Fibroblast of gingiva (primary cell): ENCODE results near the gene FRMD8.

Experiments used
- DNase-seq: peaks from one replicate; pipeline ENCODE4 v3.0.0-alpha.2; 2011; ENCODE audit warnings: low read depth

Gene FRMD8

GRCh38 chr11:65425105-65425970 lies 38.9 kb downstream of the FRMD8 start:
- DNase-seq, result peak; percentile 62

- DNase-seq, result peak; percentile 63
Measured at GRCh38 chr11:65425971-65426838, 39.8 kb downstream of the FRMD8 start.

DNA sequence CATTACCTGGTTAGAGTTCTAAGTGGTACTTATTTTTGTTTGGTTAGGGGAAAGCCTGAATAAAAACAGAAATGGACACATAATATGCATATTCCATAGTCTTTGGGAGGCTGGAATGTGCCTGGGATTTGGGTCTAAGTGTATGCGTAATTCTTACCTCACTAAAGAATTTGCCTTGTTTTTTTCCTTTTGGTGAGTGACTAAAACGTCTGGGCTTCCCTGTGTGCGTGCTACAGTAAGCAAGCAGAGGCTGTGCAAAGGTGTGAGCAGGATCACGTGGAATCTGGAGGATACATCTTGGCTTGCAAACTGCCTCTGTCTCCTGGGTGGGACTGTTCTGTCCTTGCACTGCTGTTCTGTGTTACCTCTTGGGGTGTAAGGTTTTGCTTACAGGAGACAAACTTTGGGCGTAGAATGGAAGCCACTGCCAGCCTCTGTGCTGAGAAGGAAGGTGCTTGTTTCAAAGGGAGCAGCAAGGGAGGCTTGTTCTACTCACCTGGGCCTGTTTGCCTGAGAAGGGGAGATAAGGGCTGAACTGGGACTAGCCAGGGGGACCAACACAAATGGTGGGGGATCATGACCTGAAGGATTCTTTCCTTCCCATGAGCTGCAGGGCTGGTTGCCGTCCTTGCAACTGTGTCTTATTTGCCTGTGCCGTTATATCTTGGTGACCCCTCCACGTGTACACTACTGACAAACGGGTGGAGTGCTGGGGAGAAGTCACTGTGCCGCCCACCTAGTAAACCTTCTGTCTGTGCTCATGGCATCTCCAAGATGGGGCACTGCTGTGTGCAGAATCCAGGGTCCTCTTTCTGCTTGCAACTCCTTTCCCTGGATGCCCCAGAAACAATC lies 40.6 kb downstream of the FRMD8 start:
- peak; percentile 80 for DNase-seq

DNA sequence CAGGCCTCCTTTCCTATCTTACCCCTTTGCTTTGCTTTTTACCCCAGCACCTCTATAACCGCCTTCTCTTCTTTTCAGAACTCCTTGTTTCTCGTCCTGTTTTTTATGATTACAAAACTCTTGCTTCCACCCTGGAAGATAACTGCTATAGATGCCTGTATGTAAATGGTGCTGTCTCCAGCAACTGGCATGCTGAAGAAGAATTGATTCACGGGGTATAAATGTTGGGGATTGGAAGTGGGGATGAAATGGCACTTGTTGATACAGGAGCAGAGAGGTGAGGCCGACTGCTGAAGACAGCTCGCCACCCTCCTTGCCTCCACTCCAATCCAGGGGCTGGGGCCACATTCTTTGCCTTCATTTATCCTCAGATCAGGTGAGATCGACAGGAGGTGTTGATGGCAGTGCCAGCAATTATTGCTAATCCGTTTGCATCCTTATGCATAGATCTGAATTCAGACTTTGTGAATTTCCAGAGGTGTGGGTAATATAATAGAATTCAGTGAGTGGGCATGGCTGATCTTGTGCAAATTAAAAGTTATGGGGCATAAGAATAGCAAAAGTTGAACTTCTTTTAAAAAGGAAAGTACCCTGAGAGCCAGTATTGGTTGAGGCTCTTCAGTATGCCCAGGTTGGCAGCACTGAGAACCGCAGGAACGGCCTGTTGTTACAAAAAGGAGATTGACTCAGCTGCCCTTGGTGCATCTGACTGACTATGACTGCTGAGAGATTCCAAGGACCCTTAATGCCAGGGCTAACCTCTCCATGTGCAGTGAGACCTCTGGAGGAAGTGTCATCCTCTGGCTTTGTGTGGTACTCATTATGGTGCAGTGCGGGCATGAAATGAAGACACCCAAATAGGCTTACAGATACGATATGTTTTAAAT lies 41.5 kb downstream of the FRMD8 start:
- DNase-seq, result peak; percentile 85

DNA sequence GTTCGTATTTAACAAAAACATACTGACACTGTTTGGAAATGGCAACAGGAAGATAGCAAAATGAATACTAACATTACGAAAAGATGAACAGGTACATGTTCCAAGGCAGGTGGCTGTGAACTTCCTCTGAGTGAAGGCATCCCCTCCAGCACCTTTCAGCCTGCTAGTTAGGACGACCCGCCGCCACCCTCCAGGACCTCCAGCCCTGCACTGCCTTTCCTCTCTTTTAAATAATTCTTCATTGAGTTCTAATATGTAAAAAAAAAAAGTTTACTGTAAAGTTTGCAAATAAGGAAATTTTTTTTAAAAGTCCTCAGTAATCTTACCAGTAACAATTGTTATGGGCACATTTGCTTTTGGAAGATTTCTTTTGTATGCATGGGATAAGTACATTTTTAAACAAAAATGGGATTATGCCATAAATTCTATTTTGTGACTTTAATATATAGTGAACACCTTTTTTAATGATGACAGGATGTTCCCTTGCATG lies 42.2 kb downstream of the FRMD8 start:
- DNase-seq, result no peak

DNA sequence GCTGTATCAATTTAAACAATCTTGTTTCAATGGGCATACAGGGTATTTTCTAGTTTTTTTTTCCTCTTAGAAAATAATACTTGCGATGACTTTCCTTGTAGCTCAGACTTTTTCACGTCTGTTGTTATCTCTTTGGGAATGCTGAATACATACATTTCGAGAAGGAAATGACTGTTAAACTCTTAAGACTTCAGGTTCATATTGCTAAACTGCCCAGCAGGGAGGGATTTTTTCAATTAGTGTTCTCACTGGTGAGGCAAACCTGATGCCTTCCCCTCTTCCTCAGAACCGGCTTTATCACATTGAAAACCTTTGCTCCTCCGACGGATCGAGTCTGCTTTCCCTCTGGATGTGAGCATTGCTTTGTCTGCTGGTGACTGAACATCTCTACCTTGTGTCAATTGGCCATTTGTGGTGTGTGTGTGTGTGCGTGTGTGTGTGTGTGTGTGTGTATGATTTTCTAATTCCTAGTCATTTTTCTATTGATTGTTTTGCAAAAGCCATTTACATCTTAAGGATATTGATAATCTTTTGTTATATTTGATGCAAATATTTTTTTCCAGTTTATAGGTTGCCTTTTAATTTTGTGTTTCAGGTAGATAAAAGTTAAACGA lies 42.7 kb downstream of the FRMD8 start:
- peak; percentile 87 for DNase-seq

DNA sequence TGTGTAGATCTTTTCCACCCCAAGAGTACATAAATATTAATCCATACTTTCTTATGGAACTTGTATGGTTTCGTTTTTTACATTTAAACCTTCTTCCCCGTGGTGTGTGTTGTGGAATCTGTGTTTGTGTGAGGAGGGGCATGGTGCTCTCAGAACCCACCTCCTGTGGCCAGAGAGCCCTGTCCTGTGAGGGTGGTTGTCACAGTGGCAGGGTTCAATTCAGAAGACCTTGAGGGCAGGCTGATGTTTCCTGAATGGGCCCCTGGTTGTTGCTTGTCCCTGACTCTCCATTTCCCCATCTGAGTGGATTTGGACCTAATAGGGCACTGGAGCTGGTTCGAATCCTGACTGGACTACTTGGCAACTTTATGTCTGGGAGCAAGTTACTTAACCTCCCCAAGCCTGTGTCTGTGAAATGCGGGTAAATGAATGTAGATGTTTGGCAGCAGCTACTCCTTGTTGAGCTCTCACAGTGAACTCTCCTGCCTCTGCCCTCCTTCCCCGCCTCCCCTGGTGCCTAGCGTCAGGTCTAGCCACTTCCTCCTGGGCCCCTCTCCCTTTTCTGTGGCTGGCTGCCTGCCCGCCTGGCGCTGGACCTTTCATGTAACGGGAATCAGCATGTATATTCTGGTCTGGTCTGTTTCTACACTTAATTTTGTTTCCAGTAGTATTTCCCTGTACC lies 43.4 kb downstream of the FRMD8 start:
- peak; percentile 92 for DNase-seq

DNA sequence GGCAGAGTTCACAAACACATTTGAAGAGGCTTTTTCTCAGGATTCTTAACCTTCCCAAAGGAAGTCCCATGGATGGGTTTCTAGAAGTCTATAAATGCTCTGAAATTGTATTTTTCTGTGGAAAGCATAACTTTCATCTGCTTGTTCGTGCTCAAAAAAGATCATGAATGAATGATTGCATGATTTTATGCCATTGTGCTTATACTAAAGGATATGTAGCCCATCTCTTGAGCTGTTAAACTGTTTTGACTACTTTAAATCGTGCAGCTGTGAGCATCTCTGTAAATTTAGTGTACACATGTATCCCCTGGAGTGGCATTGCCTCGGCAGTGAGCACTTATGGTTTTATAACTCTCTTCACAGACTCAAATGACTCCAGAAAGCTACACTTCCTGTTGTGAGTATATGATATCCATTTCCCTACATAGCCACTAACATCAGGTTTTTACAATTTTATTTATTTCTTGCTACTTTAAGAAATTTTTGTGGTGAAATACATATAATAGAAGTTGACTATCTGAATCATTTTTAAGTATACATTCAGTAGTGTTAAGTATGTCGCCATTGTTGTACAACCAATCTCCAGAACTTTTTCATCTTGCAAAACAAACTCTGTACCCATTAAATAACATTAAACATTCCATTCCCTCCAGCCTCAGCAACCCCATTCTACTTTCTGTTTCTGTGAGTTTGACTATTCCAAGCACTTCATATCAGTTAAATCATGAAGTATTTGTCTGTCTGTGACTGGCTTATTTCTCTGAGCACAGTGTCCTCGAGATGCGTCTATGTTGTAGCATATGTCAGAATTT lies 44.2 kb downstream of the FRMD8 start:
- peak; percentile 82 for DNase-seq

DNA sequence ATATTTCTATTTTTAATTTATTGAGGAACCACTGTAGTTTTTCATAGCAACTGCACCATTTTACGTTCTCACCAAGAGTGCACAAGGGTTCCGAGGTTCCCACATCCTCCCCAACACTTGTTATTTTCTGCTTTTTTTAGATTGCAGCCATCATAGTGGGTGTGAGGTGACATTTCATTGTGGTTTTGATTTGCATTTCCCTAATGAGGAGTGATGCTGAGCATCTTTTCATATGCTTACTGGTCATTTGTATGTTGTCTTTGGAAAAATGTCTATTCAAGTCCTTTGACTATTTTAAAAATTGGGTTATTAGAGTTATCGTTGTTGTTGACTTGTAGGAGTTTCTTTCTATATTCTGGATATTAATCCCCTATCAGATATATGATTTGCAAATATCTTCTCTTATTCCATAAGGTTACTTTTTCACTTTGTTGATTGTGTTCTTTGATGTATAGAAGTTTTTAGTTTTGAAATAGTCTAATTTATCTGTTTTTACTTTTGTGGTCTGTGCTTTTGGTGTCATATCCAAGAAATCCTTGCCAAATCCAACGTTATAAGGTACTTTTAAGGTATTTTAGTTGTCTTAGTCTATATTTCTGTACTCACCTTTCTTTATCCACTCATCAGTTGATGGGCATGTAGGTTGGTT lies 45.1 kb downstream of the FRMD8 start:
- DNase-seq, result peak; percentile 72

- peak; percentile 53 for DNase-seq
Measured at GRCh38 chr11:65432100-65432650, 45.7 kb downstream of the FRMD8 start.

DNA sequence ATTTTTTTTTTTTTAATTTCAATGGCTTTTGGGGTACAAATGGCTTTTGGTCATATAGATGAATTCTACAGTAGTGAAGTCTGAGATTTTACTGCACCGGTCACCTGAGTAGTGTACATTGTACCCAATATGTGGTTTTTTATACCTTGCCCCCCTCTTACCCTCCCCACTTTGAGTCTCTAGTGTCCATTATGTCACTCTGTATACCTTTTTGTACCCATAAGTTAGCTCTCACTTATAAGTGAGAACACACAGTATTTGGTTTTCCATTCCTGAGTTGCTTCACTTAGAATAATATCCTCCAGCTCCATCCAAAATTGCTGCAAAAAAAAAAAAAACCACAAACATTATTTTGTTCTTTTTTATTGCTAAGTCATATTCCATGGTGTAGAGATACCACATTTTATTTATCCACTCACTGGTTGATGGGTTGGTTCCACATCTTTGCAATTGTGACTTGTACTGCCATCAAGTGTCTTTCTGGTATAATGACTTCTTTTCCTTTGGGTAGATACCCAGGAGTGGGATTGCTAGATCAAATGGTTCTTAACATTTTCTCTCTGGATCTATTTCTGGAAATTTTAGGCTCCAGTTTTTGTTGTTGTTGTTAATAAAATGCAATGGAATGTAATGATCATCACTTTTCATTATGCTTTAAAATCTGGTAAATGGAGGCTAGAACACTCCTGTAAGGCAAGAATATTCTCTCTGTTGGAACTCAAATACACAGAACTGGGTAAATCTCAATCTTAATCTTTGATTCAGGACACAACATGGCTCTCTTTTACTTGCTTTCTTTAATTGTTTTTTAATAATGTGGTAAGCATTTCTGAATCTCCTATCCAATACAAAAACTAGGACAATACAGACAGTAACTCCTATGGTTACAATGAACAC lies 46.5 kb downstream of the FRMD8 start:
- DNase-seq, result peak; percentile 63

DNA sequence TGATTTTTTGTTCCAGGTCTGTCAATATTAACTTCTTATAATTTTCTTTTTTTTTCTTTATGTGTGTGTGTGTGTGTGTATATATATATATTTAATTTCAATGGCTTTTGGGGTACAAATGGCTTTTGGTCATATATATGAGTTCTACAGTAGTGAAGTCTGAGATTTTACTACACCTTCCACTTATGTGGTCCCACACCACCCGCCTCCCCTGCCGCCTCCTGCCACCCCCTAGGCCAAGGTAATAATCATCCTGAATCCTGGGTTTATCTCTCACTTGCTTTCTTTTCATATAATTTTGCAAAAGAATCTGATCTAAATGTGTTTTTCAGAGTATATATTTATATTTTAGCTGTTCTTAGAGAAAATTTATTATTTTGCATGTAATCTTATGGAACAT lies 47.2 kb downstream of the FRMD8 start:
- peak; percentile 50 for DNase-seq

DNA sequence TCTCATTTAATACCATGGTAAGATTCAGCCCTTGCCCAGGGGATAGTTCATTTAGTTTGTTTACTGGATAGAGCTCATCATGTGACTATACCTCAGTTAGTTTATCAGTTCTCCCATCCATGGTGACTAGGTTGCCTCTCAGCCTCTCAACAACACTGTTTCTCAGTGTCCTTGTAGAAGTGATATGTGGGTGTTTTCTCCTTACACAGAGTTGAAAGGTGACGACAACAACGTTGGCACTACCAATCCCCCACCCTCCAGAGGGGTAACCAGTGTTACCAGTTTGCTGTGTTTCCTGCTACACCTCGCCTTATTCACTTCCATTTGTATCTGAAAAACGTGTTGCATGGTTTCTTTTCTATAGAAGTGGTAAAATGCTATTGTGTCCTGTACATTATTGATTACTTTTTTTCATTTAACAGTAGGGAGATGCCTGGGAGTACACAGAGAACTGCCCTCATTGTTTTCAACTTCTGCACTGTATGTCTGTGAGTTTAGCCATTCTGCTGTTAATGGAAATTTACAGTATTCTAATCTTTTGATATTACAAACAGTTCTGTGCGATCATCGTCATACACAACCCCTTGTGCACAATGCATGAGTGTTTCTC lies 47.7 kb downstream of the FRMD8 start:
- peak; percentile 60 for DNase-seq

- DNase-seq, result peak; percentile 63
Measured at GRCh38 chr11:65434667-65435410, 48.4 kb downstream of the FRMD8 start.

GRCh38 chr11:65435411-65435931 lies 49.0 kb downstream of the FRMD8 start:
- DNase-seq, result peak; percentile 71

- DNase-seq, result peak; percentile 76
Measured at GRCh38 chr11:65435981-65436411, 49.6 kb downstream of the FRMD8 start.
